CD4-positive, alpha-beta T cell treated with Interleukin-10 for 1 hour (primary cell): ENCODE data around the gene ATG10.
"Not testable (repeated sequence)": the region's sequence is repeated elsewhere in the genome, so short reads cannot be mapped to it uniquely, and the experiment has no call there.

ENCODE experiments used
- DNase-seq: peaks from one replicate; pipeline ENCODE4 v3.0.0-alpha.2; 2020

ATG10 gene

DNA sequence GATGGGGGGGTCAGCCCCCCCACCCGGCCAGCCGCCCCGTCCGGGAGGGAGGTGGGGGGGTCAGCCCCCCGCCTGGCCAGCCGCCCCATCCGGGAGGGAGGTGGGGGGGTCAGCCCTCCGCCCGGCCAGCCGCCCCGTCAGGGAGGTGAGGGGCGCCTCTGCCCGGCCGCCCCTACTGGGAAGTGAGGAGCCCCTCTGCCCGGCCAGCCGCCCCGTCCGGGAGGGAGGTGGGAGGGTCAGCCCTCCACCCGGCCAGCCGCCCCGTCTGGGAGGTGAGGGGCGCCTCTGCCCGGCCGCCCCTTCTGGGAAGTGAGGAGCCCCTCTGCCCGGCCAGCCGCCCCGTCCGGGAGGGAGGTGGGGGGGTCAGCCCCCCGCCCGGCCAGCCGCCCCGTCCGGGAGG lies 168.0 kb downstream of the ATG10 start:
- DNase-seq: not testable (repeated sequence)

DNA sequence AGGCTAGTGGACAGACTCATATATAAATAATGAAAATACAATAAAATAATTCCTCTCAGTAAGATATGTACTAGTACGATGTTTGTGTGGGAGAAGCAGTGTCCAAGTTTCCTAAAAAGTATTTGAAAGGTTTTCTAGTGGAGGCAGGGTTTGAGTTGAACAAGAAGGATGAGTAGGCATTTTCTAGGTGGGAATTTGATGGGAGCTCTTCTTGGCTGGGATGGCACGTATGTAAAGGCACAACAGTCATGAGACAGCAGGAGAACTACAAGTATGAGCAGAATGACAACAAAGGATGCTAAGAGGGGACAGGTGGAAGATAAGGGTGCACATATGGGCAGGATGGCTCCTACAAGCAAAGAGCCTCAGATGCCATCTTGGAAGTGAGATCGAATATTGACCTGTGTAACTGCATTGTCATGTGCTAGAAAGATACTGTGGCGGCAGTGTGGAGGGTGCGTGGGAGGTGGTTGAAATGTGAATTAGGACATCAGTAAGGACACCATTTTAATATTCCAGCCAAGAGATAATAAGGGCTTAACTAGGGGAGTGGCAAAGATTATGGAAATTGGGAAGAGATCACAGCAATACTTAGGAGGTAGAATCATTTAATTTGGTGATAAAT lies 170.5 kb downstream of the ATG10 start:
- DNase-seq: no peak

DNA sequence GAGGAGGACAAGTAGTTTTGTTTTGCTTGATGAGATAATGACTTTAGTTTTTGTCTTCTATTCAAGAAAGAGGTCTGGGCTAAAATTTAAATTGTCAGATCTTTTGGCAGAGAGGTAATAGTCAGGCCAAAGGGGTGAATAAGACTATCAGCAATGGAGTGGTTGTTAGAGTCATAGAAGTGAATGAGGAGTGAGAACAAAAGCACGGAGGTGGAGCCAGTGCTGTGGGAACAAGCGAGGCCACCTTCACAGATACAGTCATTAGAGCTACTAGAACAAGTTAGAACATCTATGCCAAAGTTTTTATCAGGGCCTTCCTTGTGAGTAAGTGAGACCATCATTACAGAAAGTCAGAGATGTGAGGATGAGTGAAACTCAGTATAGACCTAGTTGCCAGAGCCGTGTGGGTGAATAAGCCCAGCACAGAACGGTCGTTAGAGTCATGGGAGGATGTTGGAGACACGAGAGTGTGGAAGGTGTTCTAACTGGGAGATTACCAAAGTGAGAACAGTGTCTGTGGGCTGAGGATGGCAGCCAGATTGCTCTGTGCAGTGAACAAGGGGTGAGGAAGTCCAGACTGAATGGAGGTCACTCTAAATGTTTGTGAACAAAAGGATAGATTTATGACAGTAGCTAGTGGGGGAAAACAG lies 171.2 kb downstream of the ATG10 start:
- DNase-seq: no peak

DNA sequence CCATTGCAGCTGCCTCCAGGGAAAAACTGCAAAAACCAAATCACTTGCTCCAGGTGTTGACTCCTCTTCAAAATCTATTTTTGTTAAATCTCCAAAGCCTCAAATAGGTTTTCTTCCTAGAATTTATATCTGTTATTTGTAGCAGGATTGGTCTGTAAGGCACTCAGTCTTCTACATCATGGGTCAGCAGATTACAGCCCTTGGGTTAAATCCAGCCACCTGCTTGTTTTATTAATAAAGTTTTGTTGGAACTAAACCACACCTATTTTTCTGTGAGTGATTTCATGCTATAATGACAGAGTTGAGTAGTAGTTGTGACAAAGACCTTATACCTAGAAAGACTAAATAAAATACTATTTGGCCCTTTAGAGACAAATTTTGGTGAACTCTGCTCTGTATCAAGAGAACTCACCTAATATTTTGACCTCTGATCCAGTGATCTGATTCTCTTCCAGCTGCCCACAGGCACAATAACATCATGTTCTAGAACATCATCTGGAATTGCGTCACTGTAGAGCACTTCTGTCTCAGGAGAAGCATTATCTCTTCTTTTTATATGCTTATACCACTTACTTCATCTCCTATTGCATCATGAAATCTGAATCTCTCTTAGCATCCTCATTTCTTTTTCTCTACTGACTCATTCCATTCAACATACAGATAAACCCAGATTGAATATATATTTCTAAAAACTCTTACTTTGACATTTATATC lies 176.2 kb downstream of the ATG10 start:
- no peak for DNase-seq

DNA sequence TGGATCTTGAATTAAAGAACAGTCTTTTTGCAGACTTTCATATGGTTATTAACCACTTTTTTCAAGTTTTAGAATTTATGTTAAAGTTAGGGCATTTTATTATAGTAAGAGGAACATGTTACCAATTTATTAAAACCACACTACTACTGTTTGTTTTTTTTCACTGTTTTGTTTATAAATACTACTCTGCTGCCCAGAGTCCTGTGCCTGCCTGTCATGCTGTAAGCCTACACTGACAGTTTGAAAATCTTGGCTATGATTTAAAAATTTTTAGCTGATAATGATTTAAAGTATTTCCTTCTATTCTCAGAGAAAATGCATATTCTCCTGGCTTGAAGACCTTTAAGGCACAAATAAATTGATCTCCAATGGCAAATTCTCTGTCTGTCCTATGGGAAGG lies 177.6 kb downstream of the ATG10 start:
- no peak for DNase-seq

DNA sequence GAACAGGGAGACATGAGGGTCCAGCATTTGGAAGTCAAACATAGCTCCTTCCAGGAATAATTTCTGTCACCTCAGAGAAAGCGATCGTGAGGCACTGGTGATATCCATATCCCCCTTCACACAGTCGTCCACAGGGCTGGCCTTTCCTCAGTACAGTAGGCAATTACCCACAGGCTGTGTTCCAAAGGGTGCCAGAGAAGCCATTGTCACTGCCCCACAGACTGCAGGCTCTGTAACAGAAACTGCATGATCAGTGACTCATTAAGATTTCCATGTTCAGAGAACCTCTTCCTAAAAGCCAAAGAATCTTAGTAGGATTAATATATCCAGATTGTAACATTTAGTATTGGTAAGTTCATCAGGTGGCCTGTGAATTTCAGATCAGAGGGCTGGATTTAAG lies 178.7 kb downstream of the ATG10 start:
- DNase-seq: no peak

DNA sequence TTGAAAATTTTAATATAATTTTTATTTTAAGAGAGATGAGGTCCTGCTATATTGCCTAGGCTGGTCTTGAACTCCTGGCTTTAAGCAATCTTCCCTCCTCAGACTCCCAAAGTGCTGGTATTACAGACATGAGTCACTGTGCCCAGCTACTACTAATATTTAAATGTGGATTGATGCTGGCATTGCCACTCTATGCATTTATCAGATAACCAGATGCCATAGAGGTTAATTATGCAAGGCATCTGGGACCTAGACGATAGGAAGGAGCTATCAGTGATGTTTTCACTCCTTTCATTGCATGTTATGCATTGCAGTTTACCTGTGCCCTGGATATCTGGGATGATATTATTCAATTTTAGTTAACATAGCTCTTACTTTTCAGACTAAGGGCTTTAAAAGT lies 179.4 kb downstream of the ATG10 start:
- no peak for DNase-seq

DNA sequence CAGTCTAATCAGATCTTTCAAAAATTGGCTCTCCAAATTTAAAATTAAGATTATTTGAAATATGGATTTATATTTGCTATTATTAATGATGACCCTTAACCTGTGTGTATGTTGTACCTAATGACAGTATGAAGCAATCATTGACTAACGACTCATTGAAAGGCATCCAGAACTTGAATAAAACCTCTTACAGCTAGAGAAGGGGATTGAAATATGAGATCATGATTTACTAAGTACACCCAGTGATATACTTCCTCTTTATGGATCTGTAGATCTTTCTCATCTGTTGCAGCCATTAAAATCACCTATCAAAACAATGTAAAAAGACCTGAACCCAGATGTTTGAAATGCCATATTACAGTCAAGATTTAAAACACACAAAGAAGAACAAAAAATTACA lies 179.8 kb downstream of the ATG10 start:
- DNase-seq: no peak

DNA sequence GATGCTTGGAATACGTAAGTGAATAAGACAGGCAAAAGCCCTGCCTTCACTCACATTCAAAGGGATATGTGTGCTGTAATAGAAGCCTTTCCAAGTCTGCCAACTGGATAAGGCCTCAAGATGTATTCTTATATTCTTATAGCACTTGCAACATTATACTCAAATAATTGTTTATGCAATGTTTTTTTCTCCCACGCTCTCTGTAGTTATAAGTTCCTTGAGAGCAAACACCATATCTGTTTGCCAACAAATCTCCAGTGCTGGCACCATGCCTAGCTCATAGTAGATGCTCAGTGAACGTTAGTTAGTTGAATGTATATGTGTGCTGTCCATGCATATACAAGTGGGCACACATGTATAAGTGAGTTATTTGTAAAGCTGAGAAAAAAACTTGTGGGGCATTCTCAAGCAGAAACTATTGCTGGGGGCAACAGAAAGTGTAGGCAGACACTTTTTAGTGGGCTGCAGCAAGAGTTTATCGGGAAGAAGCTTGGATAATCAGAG lies 181.2 kb downstream of the ATG10 start:
- no peak for DNase-seq

DNA sequence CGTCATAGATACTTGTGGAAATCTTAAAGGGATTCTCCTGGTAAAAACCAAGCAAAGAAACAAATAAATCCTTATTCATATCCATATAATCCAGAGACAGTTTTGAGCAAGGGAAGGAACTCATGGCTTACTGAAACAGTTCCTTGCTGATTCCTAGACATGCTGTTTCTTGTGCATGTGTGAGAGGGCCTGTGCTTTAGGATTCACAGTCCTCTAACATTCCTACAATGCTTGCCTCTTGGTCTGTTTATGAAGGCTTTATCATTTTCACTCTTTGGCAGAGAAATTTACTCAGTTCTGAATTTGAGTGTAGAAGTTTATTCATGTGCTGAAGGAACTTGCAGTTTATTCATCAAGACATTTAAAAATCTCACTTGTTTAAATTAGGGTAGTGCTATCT lies 183.0 kb downstream of the ATG10 start:
- no peak for DNase-seq

DNA sequence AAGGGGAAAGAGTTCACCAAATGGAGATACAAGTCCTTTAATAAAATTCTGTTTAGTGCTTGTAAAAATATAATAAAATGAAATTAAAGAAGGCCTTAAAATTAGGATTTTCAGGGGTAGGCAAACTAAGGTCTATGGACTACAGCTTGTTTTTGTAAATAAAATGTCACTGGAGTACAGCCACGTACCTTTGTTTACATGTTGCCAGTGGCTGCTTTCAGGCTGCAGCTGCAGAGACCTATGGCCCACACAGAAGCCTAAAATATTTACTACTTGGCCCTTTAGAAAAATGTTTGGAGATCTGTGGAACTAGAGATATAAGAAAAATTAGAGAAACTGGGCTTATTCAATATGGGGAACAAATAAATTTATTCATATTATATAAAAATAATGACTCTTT lies 183.5 kb downstream of the ATG10 start:
- DNase-seq: no peak

DNA sequence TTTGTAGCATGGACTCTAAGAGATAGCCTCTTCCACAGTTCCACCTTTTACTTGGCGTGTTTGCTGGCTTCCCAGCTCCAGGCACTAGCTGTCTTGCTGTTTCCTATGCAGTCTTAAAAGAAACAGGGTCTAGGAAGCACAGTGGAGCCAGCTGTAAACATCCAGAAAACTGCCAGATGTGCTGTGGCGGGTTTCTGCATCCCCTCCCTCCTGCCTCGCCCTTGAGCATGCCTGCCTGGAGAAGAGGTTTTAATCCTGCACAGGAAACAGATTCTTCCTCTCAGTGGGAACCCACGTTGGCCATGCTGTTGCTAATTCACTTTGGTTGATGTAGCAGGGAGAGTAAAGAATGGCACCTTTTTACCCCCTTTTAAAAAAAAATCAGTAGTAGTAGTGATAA lies 185.1 kb downstream of the ATG10 start:
- DNase-seq: no peak

DNA sequence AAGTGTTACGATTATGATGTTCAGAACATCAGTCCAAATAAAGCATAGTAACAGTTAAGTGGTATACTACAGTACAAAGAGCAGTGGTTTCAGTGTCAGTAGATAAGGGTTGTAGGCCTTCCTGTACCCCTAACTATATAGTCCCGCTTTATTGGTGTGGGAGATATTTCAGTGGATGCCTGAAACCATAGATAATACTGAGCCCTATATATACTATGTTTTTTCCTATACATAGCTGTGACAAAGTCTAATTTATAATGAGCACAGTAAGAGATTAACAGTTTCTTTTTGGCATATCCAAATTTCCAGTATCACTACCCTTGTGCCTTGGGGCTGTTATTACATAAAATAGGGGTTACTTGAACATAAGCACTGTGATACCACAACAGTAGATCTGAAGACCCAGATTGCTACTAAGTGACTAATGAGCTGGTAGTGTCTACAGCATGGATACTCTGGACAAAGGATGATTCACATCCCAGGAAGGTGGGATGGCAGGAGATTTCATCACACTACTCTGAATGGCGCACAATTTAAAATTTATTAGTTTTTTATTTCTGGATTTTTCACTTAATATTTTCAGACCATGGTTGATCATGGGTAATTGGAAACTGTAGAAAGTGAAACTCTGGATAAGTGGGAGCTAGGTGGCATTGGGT lies 187.1 kb downstream of the ATG10 start:
- DNase-seq: no peak

DNA sequence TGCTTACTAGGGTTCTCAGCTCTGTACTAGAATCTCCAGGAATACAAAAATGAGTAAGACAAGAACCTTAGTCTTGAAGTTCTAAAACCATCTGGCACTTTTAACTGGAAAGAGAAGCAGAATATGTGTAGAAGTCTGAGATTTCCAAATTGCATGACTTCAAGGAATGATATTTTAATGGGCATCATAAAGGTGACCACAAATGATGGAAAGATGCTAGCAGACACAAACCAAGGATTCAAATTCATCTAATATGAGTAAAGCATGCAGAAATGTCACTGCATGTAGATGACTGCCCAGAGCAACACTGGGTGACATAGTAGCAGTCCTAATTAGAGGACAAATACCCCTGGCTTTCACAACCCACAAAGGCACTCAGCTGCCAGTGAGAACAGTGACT lies 189.1 kb downstream of the ATG10 start:
- DNase-seq: no peak

DNA sequence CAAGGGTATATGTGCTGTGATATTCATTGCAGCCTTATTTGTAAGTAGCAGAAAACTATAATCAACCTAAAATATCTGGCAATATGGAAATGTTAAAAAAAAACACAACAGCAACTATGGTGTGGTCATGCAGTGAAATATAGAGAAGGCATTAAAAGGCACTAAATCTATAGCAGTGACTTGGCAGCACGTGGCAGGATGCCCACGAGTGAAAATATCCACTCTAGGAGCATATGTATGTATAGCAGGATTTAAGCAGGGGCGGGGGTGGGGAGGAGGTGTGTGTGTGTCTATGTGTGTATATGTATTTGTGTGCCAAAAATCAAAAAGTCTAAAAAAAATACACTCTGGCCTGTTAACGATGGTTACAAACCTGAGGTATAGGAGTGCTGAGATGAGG lies 190.8 kb downstream of the ATG10 start:
- no peak for DNase-seq

DNA sequence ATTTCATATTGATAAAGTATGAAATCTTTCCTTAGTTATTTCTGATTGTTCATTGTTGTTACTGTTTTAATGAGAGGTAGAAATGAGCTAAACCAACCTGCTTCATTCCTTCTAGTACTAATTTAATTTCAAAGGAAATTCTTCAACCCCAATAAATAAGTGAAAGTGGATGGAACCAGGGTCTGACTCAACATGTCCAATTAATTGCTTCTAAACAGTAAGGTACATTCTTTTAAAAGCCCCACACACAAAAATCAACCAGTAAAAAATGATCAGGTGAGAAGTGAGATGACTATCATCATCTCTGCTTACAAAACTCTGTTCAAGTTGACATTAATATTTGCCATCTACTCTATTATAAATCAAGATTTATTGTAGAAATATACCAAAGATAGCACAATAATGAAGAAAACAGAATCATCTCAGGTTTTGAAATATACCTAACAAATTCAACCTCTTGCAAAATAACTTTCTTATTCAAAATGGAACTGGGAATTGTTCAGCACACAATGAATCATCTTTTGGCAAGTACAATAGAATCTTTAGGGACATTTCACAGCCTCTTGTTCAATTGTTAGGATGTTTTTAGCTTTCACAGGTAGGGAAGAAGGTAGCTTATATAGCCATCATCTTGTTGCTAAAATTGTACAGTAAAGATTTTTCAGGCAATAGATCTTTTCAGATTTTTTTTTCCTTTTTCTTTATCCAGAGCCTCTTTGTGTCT lies 191.8 kb downstream of the ATG10 start:
- no peak for DNase-seq

DNA sequence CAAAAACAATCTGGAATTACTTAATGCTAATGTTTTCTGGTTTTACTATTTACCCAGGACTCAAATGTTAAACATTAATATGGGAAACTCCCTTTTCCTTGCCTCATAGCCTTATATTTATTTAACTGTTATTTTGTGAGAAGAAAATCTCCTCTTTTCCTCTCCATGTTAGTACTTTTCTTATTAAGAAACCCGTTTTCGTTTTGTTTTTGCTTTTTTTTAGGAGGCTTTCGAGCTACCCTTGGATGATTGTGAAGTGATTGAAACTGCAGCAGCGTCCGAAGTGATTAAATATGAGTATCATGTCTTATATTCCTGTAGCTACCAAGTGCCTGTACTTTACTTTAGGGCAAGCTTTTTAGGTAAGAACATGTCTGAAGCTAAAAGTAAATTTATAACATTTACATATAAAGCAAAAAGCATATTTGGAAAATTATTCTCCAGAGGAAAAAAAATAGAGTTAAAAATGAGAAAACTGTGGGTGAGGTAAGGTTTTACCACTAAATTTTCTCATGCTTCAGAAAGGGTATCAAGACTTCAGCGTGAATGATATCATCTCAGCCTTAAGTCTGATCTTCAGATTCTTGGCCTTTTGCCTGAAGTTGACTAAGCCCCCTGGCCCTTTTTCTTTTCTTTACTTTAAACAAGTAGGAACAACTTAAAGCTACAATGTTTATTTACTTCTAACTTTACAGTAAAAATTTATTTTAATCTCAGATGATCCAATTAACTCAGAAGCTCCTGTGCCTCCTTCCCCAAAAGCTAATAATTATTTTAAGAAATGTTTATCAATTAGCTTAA lies 192.6 kb downstream of the ATG10 start:
- DNase-seq: no peak

DNA sequence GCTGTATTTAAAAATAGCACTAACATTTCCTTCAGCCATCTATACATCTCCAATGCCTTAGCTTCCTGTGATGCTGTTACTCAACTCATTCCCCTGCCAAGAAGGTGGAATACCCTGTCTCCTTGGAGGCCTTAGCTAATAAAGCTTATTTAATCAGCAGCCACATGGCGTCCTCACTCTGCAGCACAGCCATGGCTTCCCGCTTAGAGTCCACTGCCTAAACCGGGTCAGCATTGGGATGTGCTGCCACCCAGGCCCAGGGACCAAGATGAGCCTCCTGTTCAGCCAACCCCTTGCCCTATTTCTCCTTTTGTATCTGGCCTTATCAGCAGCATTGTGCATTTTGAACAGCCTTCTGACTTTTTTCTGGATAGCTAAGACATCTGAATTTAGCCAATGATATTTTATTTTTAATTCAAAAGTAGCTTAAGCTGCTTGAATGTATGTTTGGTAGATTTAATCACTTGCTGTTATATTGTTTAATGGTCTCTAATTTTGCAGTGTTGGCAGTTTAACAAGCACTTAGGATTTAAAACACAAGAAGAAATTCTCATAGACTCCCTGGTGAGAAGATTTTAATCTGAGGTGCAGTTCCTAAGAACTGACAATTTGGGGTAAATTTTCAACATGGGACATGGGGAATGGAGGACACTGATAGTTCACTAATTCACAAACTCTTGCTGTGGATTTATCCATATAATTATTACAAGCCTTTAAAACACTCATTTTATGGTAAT lies 193.3 kb downstream of the ATG10 start:
- no peak for DNase-seq

DNA sequence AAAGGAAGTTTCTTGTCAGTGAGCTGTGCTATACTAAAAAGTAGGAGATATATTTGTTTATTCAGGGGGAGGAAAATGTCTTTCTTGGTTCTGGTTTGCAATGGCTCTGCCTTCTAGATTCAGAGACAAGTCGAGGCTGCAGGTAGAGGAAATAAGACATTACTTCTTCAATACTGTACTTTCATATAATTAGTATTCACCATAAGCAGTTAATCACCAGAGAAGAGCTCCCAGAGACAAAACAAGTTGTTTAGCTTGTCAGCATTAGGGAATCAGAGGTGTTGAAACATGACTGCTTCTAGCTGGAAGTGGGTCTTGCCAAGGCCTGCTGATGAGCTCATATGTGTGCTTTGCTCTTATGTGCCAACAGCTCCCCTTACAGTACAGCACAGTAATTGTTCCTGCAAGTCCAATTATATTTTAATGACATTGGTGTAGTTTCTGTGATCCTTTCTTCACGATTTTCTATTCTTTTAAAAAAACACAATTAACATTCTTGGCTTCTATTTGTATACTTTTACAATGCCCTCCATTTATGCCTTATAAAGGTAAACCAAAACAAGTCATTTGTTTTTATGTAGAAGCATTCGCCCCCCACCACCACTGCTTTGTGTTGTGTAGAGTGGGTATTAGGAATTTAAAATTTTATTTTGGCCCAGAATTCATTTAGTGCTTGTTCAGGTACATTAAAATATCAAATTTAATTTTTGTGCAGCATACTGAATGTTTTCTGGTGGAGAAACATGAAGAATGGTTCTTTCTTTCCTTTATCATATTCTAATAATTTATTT lies 194.1 kb downstream of the ATG10 start:
- peak; percentile 63 for DNase-seq

DNA sequence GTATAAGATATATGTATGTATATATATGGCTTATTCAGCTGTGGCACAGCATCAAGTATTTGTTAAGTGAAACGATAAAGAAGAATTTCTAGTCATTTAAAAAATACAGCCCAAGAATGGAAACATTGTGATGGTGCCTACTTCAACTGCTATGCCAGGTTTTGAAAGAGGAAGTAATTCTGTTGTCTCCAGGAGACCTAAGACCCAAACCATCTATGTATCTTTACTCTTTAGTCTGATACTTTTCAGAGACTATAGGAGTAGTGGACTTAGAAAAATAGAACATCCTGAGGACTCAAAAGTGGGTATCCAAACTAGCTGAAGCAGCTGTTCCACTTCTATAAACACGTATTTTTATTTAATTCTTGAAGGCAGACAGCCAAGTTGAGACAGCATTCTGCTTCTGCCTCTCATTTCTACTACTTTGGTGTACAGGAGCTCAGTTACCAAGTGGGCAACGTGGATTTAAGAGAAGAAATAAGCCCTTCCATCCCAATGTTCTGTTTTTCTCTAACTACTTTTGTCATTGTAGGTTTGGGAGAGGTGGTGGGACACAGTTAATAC lies 195.6 kb downstream of the ATG10 start:
- no peak for DNase-seq
